Subcutaneous adipose tissue (tissue), 4 donors: ENCODE measurements around the gene ANKS1B. TPM values are rescaled to one million over a fixed set of nuclear protein-coding genes. Genes with fewer than 3 reads are reported as not detected.

Experiments used
- CTCF ChIP-seq: fragments of 450-650 bp; IDR thresholded peaks from one replicate; pipeline ENCODE4 v1.5.1; 2016; ENCODE audit warnings: low read depth, mild to moderate bottlenecking, control low read depth, antibody characterized with exemption, moderate library complexity
- total RNA-seq, 4 donors: library from RNA; depleted of rRNA; stranded (reverse); fragments of >200 nt; gene quantifications; one replicate each; pipeline ENCODE4 v1.1.0, GENCODE V29; 2016

Gene ANKS1B
- total RNA-seq, 4 donors from 2014 or later = 4.5 to 15.4 (median 10.1) TPM

GRCh38 chr12:99267038-99267437 lies 717.7 kb downstream of the ANKS1B start:
- no peak for TF ChIP-seq CTCF

GRCh38 chr12:99265648-99266047 lies 719.1 kb downstream of the ANKS1B start:
- TF ChIP-seq CTCF = no peak

- TF ChIP-seq CTCF = no peak
These were observed 723.5 kb downstream of the ANKS1B start for GRCh38 chr12:99261256-99261655.

- TF ChIP-seq CTCF = no peak
These were observed 724.2 kb downstream of the ANKS1B start for GRCh38 chr12:99260456-99260996.

GRCh38 chr12:99259040-99259934 lies 725.4 kb downstream of the ANKS1B start:
- TF ChIP-seq CTCF = no peak

GRCh38 chr12:99257672-99258071 lies 727.1 kb downstream of the ANKS1B start:
- TF ChIP-seq CTCF = no peak

GRCh38 chr12:99253068-99253467 lies 731.7 kb downstream of the ANKS1B start:
- TF ChIP-seq CTCF = no peak
